Activated gamma-delta T cell treated with Interleukin-2 at 50 U/mL for 16 hours (primary cell): ENCODE measurements around the gene MRFAP1L1.
A peak's percentile ranks its signal among the peaks of the same experiment; 100 is the strongest.
"Not testable (repeated sequence)": the region's sequence is repeated elsewhere in the genome, so short reads cannot be mapped to it uniquely, and the experiment has no call there.

Experiments
- DNase-seq: peaks from one replicate; pipeline ENCODE4 v3.0.0-alpha.2; 2020

Gene MRFAP1L1

GRCh38 chr4:6709230-6710114, at the start of gene MRFAP1L1:
Gene MRFAP1L1 (minus strand): TSS chr4:6709865. CDS start chr4:6709629, 236 bp downstream.
- DNase-seq, result peak; percentile 98

- no peak for DNase-seq
Measured at GRCh38 chr4:6758728-6759127, 49.1 kb upstream of the MRFAP1L1 start.

GRCh38 chr4:6756345-6756744, 46.7 kb upstream of the MRFAP1L1 start:
- not testable (repeated sequence) for DNase-seq

- no peak for DNase-seq
Measured at GRCh38 chr4:6755088-6755753, 45.6 kb upstream of the MRFAP1L1 start.

- no peak for DNase-seq
Measured at GRCh38 chr4:6754481-6755087, 44.9 kb upstream of the MRFAP1L1 start.

GRCh38 chr4:6753891-6754290, 44.2 kb upstream of the MRFAP1L1 start:
- no peak for DNase-seq

- DNase-seq, result no peak
Measured at GRCh38 chr4:6753103-6753560, 43.5 kb upstream of the MRFAP1L1 start.

- no peak for DNase-seq
Measured at GRCh38 chr4:6752486-6752829, 42.8 kb upstream of the MRFAP1L1 start.

GRCh38 chr4:6751611-6752485, 42.2 kb upstream of the MRFAP1L1 start:
- DNase-seq, result no peak

- no peak for DNase-seq
Measured at GRCh38 chr4:6750286-6751221, 40.9 kb upstream of the MRFAP1L1 start.

- no peak for DNase-seq
Measured at GRCh38 chr4:6749340-6750171, 39.9 kb upstream of the MRFAP1L1 start.

GRCh38 chr4:6748286-6748685, 38.6 kb upstream of the MRFAP1L1 start:
- DNase-seq, result no peak

- DNase-seq, result no peak
Measured at GRCh38 chr4:6747294-6748051, 37.8 kb upstream of the MRFAP1L1 start.

- no peak for DNase-seq
Measured at GRCh38 chr4:6746721-6747293, 37.1 kb upstream of the MRFAP1L1 start.

- no peak for DNase-seq
Measured at GRCh38 chr4:6742989-6743388, 33.3 kb upstream of the MRFAP1L1 start.

GRCh38 chr4:6742507-6742906, 32.8 kb upstream of the MRFAP1L1 start:
- DNase-seq, result no peak

- no peak for DNase-seq
Measured at GRCh38 chr4:6740347-6740746, 30.7 kb upstream of the MRFAP1L1 start.

GRCh38 chr4:6739920-6740319, 30.3 kb upstream of the MRFAP1L1 start:
- no peak for DNase-seq

- no peak for DNase-seq
Measured at GRCh38 chr4:6734165-6734786, 24.6 kb upstream of the MRFAP1L1 start.
